ENCODE results near the gene MED9.

The MED9 gene

DNA sequence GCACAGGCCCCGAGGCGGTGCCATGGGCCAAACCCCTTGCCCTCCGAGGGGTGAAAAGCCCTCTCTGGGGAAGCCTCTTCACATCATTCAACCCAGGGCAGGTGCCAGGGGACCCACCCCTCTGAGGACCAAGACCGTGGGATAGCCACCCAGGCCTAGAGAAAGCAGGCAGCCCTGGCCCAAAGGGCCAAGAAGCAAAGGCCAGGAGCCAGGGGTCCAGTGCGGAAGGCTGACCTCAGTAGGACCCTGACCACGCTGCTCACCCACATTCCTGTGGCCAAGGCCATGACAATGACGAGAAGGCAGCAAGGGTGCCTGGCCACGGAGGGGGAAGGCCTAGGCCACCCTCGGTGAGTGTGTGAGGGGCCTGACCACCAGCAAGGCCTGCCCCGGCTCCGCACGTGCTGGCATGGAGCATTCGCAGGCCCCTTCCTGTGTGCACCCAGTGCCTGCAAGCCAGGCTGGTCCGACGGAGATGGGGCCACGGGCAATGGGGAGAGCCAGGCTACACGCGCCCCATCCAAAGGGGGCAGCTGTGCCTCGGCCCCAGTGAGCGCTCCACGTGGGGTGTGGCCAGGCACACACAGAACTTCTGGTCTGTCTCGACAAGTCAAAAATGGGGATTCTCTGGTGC, 43.9 kb downstream of the MED9 start:
- no peak for TF ChIP-seq CTCF (conservative IDR thresholded peaks at IDR 0.05)
- no peak overlapping the region for H3K27ac ChIP-seq

- no peak overlapping the region for H3K27ac ChIP-seq
- no peak for TF ChIP-seq CTCF (conservative IDR thresholded peaks at IDR 0.05)
These were observed 46.4 kb downstream of the MED9 start for GRCh38 chr17:17523001-17523730.

GRCh38 chr17:17523731-17524490, 47.1 kb downstream of the MED9 start:
- no peak for TF ChIP-seq CTCF (conservative IDR thresholded peaks at IDR 0.05)
- H3K27ac ChIP-seq: no peak overlapping the region

- TF ChIP-seq CTCF (conservative IDR thresholded peaks at IDR 0.05): no peak
- H3K27ac ChIP-seq: no peak overlapping the region
These were observed 48.5 kb downstream of the MED9 start for GRCh38 chr17:17525311-17525710.

- H3K27ac ChIP-seq: no peak overlapping the region
- TF ChIP-seq CTCF (conservative IDR thresholded peaks at IDR 0.05): no peak
These were observed 49.2 kb downstream of the MED9 start for GRCh38 chr17:17525956-17526355.

DNA sequence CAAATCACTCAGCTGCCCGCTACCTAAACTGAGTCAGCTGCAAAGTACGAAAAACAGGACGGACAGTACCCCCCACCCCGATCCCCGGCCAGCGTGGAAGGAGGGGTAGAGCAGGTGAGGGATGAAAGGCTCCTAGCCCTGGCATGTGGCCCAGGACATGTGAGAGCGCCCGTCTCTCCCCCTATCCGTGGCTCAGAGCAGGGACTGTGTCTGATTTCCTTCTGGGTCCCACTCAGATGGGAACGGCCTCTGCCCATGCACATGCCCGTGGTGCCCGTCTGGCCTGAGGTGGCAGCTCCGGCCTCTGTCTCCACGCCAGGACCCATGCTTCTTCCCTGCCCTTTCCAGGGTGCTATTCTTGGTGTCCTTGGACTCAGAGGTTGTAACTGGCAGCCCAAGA, 49.6 kb downstream of the MED9 start:
- H3K27ac ChIP-seq: no peak overlapping the region
- no peak for TF ChIP-seq CTCF (conservative IDR thresholded peaks at IDR 0.05)

- H3K27ac ChIP-seq: no peak overlapping the region
- TF ChIP-seq CTCF (conservative IDR thresholded peaks at IDR 0.05): no peak
These were observed 50.7 kb downstream of the MED9 start for GRCh38 chr17:17527534-17527933.

All from VCaP (cell line).